Pulmonary artery endothelial cell (primary cell): ENCODE data around the gene TTF2. TPM values are rescaled to one million over a fixed set of nuclear protein-coding genes. Genes with fewer than 3 reads are reported as not detected.

Source experiments
- DNase-seq: peaks from one replicate; pipeline ENCODE4 v3.0.0-alpha.2; 2011; ENCODE audit warnings: low read depth, low spot score
- total RNA-seq: library from RNA; depleted of rRNA; stranded (reverse); fragments of >200 nt; gene quantifications from 2 replicates; pipeline ENCODE4 v1.2.3, GENCODE V29; 2014

TTF2 gene
- total RNA-seq, 1 donor from 2014 or later: 15.2 TPM

- no peak for DNase-seq
Measured at GRCh38 chr1:117045644-117046043, 14.5 kb upstream of the TTF2 start.

- no peak for DNase-seq
Measured at GRCh38 chr1:117046781-117047180, 13.3 kb upstream of the TTF2 start.

DNA sequence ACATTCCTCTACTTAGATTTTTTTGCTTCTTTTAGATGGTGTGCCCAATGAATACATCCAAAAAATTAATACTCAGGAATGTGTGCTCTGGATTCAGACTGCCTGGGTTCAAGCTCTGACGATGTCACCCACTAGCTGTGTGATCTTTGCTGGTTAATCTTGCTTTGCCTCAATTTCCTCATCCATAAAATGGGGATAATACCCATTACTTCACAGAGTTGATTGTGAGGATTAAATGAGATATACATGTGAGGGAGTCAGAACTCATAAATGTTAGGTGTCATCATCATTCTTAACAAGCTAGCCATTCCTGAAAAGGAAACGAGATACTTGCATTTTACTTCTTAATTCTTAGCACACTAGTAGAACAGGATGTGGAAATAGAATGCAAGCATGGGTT is 12.9 kb upstream of the TTF2 start:
- DNase-seq: no peak

DNA sequence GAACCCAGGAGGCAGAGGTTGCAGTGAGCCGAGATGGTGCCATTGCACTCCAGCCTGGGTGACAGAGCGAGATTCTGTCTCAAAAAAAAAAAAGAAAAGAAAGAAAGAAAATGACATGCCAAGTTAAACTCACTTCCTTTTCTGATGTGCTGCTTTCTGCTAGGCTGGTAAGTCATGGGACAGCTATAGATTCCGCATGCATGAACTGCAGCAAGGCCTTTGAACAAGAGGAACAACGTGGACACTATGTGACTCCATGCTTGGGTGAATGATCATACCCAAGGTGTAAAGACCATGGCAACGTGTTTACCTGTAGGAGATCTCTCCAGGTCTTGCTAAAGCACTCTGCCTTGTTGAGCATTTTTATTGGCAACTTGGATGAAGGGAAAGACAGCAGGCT is 10.3 kb upstream of the TTF2 start:
- DNase-seq: no peak

- DNase-seq: no peak
Measured at GRCh38 chr1:117051224-117052064, 8.7 kb upstream of the TTF2 start.

GRCh38 chr1:117054068-117054467 is 6.1 kb upstream of the TTF2 start:
- no peak for DNase-seq

DNA sequence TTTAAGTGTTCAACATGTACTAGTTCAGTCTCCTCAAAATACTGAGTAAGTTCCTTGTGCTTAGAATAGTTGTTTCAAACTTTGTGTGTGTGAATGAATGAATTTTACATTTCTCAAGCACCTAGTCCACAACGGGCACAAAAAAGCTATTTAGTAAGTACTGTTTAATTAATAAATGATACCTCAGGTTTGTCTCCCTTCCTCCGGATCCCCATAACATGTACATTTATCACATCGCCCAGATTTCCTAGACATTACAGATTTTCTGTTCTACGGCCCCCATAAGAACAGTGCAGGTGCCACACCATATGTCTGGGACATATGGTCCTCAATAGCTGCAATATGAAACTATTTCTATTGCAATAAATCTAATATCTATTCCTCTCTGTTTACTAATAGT is 1.3 kb upstream of the TTF2 start:
- no peak for DNase-seq

DNA sequence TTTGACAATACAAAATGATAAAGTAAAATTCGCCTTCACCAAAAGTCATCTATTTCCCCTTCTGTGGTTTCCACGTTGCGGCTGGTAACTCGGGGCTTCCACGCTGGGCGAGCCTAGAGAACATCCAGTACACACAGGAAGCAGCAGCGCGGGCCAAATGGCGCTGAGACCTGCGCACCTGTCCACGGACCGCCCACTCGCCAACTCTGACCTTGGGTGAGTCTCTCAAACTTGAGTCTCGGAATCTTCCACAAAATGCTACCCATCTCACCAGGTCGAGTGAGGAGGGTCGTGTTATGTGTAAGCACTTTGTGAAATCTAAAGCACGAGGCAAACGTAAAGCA is 820 bp upstream of the TTF2 start:
- DNase-seq: no peak

- DNase-seq: no peak
Measured at GRCh38 chr1:117060441-117061317, 553 bp downstream of the TTF2 start.

DNA sequence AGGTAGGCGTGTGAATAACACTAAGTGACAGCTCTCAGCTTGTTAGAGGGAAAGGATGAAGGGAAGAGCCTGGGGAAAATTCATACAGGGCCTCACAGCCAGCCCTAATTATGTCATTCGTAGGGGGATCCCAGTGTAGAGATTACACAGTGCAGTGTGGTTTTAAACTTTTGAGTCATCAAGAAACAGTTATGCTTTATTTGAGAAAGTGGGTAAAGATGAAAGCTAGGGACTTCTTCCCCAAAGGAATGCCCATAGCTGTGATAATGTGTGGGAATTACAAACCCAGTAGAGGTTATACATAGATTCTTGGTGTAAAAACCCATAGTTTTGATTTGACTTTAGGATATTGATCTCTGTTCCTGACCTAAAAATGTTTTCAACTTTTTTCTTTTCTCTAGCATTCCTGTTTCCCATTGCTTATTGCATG is 1.9 kb downstream of the TTF2 start:
- no peak for DNase-seq

DNA sequence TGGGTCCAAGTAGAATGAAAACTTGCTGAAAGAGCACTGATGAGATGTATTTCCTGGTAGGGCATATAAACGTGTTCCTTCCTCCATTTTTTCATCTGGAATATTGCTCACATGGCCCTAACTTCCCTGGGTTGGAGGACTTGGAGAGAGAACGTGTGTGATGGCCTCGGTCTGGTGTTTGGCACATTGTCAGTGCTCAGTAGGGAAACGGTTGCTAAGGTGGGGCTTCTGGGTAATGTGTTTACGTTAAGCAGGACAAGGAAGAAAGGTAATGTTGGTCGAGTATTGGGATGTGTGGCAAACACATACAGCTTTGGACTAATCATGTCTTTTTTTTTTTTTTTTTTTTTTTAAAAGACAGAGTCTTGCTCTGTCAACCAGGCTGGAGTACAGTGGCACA is 6.2 kb downstream of the TTF2 start:
- no peak for DNase-seq

- DNase-seq: no peak
Measured at GRCh38 chr1:117067533-117068370, 7.6 kb downstream of the TTF2 start.

DNA sequence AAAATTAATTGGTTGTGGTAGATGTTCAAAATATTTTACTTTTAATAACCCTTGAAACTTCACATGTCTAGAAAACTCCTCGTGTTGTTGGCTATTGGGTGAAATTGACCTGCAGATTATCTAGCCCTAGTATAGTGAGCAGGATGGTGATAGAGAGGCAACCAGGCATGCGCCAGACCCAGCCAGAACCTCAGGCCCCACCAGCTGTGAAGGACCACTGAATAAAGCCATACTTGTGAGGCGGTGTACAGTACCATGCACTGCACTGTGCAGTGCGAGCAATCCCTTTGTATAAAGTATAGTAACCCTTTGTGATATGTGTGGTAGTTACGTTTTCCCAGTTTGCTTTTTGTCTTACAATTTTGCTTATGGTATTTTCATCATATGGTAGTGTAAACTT is 8.5 kb downstream of the TTF2 start:
- no peak for DNase-seq

DNA sequence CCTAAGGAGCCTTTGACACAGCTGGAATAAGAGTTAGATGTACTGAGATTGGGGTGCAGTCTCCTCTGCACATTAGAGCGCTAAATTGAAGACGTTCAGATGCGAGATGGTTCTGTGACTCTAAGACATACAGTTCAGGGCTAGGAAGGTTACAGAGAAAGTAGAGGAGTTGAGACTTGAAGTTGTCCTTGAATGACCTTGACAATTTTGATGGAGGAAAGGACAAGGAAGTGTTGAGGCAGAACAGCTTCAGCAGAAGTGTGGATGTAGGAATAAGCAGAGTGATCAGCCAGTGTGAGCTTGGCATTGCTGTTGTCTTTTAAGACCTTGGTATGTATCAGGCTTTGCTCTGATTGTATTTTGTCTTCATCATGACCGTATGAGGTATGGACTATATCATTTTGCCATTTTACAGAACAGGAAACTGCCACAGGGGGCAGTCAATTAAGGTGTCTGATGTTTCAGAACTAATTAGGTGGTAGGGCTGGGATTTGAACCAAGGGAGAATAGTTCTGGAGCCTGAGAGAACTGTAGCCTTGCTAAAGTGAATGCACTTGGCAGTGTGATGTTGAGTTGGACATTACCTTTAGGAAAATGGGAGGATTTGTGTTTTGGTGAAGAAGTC is 9.2 kb downstream of the TTF2 start:
- DNase-seq: no peak

DNA sequence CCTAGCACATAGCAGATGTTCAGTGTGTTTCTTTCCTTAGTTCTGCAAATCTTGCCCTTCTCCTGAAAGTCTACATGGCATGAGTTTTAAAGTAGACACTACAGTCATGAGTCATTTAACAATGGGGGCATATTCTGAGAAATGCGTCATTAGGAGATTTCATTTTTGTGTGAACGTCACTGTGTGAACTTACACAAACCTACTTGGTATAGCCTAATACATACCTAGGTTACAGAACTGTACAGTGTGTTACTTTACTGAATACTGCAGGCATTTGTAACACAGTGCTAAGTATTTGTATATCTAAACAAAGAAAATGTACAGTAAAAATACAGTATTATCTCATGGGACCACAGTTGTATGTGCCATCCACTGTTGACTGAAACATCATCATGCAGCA is 10.0 kb downstream of the TTF2 start:
- no peak for DNase-seq

DNA sequence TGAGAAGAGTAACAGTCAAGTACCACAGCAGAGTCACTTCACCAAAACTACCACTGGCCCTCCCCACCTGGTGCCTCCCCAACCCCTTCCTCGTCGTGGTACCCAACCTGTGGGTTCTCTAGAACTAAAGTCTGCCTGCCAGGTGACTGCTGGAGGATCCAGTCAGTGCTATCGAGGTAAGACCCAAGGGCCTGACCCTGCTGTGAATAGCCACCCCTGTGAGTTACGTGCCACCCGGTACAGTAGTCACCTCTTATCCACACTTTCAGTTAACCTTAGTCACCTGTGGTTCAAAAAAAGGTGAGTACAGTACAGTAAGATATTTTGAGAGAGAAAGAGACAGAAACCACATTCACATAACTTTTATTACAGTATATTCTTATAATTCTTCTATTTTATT is 16.5 kb downstream of the TTF2 start:
- DNase-seq: no peak

DNA sequence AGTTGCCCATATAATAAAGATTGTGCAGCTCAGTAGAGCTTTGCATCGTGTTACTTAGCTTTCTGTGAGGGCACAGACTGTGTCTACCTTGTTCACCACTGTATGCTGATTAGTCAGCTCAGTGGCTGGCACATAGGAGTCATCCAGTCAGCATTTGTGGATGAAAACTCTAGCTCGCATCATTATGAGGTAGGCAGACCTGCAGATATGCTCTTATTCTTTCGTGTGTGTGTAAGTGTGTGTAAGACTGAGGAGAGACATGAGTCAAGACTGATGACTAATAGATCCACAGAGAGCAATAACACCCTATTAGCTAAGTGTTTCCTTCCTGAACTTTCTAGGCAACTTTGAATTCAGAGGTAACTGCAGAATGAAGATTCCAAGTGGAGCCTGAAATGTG is 17.1 kb downstream of the TTF2 start:
- peak; percentile 68 for DNase-seq

- no peak for DNase-seq
Measured at GRCh38 chr1:117079737-117080136, 19.6 kb downstream of the TTF2 start.

GRCh38 chr1:117084231-117084630 is 24.1 kb downstream of the TTF2 start:
- no peak for DNase-seq

- no peak for DNase-seq
Measured at GRCh38 chr1:117087686-117088085, 27.6 kb downstream of the TTF2 start.

DNA sequence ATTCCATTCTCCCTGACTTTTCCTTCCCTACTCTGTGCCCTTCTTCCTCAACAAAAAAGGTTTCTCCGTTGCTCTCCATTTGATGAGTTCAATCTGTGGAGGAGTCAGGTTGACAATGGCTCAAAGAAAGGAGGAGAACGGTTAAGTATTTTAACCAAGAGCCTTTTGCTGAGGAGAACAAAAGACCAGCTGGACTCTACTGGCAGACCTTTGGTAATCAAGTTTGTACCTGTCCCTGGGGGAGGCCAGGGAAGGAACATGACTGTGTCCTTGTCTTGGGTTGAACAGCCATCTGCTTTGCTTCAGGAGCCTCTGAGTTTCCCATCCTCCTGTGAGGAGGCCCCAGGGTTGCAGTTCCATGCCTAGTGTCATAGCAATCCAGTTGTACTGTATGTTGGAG is 29.9 kb downstream of the TTF2 start:
- DNase-seq: no peak
